Activated T-helper 1 cell treated with anti-CD3 and anti-CD28 coated beads, Interleukin-2, amount 50 U/mL, for 16 hours (primary cell): ENCODE results near the gene TTC3.
"Not testable (repeated sequence)": the region's sequence is repeated elsewhere in the genome, so short reads cannot be mapped to it uniquely, and the experiment has no call there.

ENCODE experiments used
- DNase-seq, 2 donors: peaks; one replicate each; pipeline ENCODE4 v3.0.0-alpha.2; 2020; ENCODE audit warnings: low read depth in 1 of 2, low spot score in 1 of 2

The TTC3 gene

GRCh38 chr21:37087188-37087587, 14.1 kb downstream of the TTC3 start:
- DNase-seq: no peak

GRCh38 chr21:37088186-37088735, 15.2 kb downstream of the TTC3 start:
- no peak for DNase-seq

- DNase-seq: no peak
Observed at GRCh38 chr21:37093977-37094376, 20.9 kb downstream of the TTC3 start.

- DNase-seq: no peak
Observed at GRCh38 chr21:37095821-37096220, 22.8 kb downstream of the TTC3 start.

GRCh38 chr21:37098751-37099150, 25.7 kb downstream of the TTC3 start:
- no peak for DNase-seq

GRCh38 chr21:37100316-37100715, 27.3 kb downstream of the TTC3 start:
- no peak for DNase-seq

- DNase-seq: no peak
Observed at GRCh38 chr21:37101384-37101783, 28.3 kb downstream of the TTC3 start.

GRCh38 chr21:37102746-37103145, 29.7 kb downstream of the TTC3 start:
- not testable (repeated sequence) for DNase-seq

GRCh38 chr21:37106998-37107397, 33.9 kb downstream of the TTC3 start:
- DNase-seq: no peak

- DNase-seq: not testable (repeated sequence)
Observed at GRCh38 chr21:37111029-37111428, 38.0 kb downstream of the TTC3 start.

GRCh38 chr21:37114301-37114700, 41.2 kb downstream of the TTC3 start:
- not testable (repeated sequence) for DNase-seq

GRCh38 chr21:37116459-37116858, 43.4 kb downstream of the TTC3 start:
- not testable (repeated sequence) for DNase-seq

- DNase-seq: no peak
Observed at GRCh38 chr21:37117204-37117603, 44.1 kb downstream of the TTC3 start.

GRCh38 chr21:37118187-37118826, 45.3 kb downstream of the TTC3 start:
- DNase-seq: no peak

GRCh38 chr21:37119421-37120218, 46.6 kb downstream of the TTC3 start:
- no peak for DNase-seq

GRCh38 chr21:37128076-37128475, 55.0 kb downstream of the TTC3 start:
- DNase-seq: no peak

- DNase-seq: no peak
Observed at GRCh38 chr21:37130971-37131370, 57.9 kb downstream of the TTC3 start.

GRCh38 chr21:37136261-37136660, 63.2 kb downstream of the TTC3 start:
- DNase-seq: no peak

- DNase-seq: no peak
Observed at GRCh38 chr21:37136744-37137143, 63.7 kb downstream of the TTC3 start.

GRCh38 chr21:37139154-37139553, 66.1 kb downstream of the TTC3 start:
- DNase-seq: no peak

- no peak for DNase-seq
Observed at GRCh38 chr21:37139902-37140301, 66.8 kb downstream of the TTC3 start.

GRCh38 chr21:37143392-37143791, 70.3 kb downstream of the TTC3 start:
- not testable (repeated sequence) for DNase-seq
